Activated B cell treated with CpG ODN at 0.5 μM for 24 hours (primary cell): ENCODE measurements around the gene STX8. TPM values are rescaled to one million over a fixed set of nuclear protein-coding genes. Genes with fewer than 3 reads are reported as not detected.
A peak's percentile ranks its signal among the peaks of the same experiment; 100 is the strongest.

ENCODE experiments used
- ATAC-seq: fragments of 200-7000 bp; cut with Tn5 transposase; one replicate; pipeline ENCODE4 v1.10.0; 2021; ENCODE audit warnings: low read depth, mild to moderate bottlenecking, moderate library complexity
- CTCF ChIA-PET: fragments of 350-600 bp; sonication (Branson Sonifier 250); formaldehyde crosslinking; loops from one replicate; lab custom pipeline; 2021; ENCODE audit warnings: antibody characterized with exemption; lab: Charles Lee
- POLR2A ChIA-PET: fragments of 350-600 bp; sonication (Branson Sonifier 250); formaldehyde crosslinking; loops from one replicate; lab custom pipeline; 2021; ENCODE audit warnings: antibody characterized with exemption; lab: Charles Lee
- DNase-seq: peaks from one replicate; pipeline ENCODE4 v3.0.0; 2022
- H3K27ac Mint-ChIP-seq: one replicate; pipeline ENCODE4 v1.8.0; 2020; ENCODE audit warnings: mixed read lengths
- H3K27me3 Mint-ChIP-seq: one replicate; pipeline ENCODE4 v1.8.0; 2021; ENCODE audit warnings: mixed read lengths
- H3K36me3 Mint-ChIP-seq: one replicate; pipeline ENCODE4 v1.8.0; 2021; ENCODE audit warnings: low read depth, mixed read lengths
- H3K4me1 Mint-ChIP-seq: one replicate; pipeline ENCODE4 v1.8.0; 2021; ENCODE audit warnings: mixed read lengths
- H3K4me3 Mint-ChIP-seq: one replicate; pipeline ENCODE4 v1.8.0; 2020; ENCODE audit warnings: mild to moderate bottlenecking, mixed read lengths
- H3K9me3 Mint-ChIP-seq: one replicate; pipeline ENCODE4 v1.8.0; 2020; ENCODE audit warnings: mixed read lengths
- intact Hi-C: fragments of 100-400 bp; cut with micrococcal nuclease; formaldehyde crosslinking; loops from one replicate; pipeline ENCODE4 v1.15.1; 2024
- total RNA-seq: library from RNA; stranded (reverse); gene quantifications from 2 replicates; pipeline ENCODE4 v1.2.3, GENCODE V29; 2022
- TF ChIP-seq, protein P1 (sequence below): fragments of 200-600 bp; IDR thresholded peaks from one replicate; pipeline ENCODE4 v1.8.0; 2022; ENCODE audit warnings: antibody characterized with exemption, mild to moderate bottlenecking

STX8 gene
- total RNA-seq, 1 donor from 2014 or later, result 66.9 TPM

DNA sequence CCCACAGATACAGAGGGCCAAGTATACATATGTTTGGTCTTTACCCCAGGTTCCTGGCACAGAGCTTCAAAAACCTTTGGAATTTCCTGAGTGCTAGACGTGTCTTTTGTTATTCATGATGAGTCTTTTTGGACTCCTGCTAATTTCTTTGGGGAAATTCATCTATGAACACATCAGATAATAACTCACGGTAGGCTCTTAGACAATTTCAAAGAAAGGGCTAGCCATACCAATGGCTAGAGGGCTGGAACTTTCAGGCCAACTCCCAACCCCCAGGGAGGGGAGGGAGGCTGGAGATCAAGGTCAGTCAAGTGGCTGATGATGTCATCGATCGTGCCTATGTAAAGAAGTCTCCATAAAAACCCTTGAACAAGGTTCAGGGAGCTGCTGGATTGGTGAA, 101.9 kb downstream of the STX8 start:
- peaks cover 10% of the 10 kb centered on the region for H3K4me1 Mint-ChIP-seq
- no peak for DNase-seq
- TF ChIP-seq, protein P1, sequence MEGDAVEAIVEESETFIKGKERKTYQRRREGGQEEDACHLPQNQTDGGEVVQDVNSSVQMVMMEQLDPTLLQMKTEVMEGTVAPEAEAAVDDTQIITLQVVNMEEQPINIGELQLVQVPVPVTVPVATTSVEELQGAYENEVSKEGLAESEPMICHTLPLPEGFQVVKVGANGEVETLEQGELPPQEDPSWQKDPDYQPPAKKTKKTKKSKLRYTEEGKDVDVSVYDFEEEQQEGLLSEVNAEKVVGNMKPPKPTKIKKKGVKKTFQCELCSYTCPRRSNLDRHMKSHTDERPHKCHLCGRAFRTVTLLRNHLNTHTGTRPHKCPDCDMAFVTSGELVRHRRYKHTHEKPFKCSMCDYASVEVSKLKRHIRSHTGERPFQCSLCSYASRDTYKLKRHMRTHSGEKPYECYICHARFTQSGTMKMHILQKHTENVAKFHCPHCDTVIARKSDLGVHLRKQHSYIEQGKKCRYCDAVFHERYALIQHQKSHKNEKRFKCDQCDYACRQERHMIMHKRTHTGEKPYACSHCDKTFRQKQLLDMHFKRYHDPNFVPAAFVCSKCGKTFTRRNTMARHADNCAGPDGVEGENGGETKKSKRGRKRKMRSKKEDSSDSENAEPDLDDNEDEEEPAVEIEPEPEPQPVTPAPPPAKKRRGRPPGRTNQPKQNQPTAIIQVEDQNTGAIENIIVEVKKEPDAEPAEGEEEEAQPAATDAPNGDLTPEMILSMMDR, result no peak
- CTCF ChIA-PET, result no interaction called here
- H3K27me3 Mint-ChIP-seq, result no peaks in the 10 kb centered on the region
- no peak for ATAC-seq
- intact Hi-C loops, result no loop called here
- H3K36me3 Mint-ChIP-seq, result peaks cover 14% of the 10 kb centered on the region
- no peak overlapping the region for H3K4me3 Mint-ChIP-seq
- H3K9me3 Mint-ChIP-seq, result no peaks in the 10 kb centered on the region
- POLR2A ChIA-PET, result no interaction called here
- H3K27ac Mint-ChIP-seq, result no peak overlapping the region

DNA sequence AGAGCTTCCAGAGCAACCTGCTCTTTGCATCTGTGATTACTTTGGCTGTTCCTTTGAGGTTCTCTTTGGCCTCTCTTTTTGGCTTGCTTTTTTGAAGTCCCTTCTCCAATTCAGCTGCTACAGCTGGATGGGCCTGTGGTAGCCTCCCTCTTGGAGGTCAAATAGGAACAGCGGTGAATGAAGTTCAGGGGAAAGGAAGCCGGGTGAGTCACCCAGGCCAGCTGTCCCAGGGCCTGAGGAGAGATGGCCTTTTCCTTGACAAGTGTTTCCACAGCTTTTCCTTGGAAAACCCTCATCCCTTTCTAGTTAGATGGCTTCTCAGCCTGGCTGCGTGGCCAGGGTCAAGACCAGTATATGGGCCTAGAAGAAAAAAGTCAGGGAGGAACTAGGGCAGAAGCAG, 103.1 kb downstream of the STX8 start:
- TF ChIP-seq, protein P1, result no peak
- no peak overlapping the region for H3K4me3 Mint-ChIP-seq
- ATAC-seq, result no peak
- no peak for DNase-seq
- ChIA-PET CTCF (no interaction called here), POLR2A (no interaction called here)
- no peak overlapping the region for H3K27ac Mint-ChIP-seq
- peaks cover 10% of the 10 kb centered on the region for H3K4me1 Mint-ChIP-seq
- no peaks in the 10 kb centered on the region for H3K27me3 Mint-ChIP-seq
- H3K9me3 Mint-ChIP-seq, result no peaks in the 10 kb centered on the region
- H3K36me3 Mint-ChIP-seq, result peaks cover 12% of the 10 kb centered on the region
- intact Hi-C loops, result no loop called here

DNA sequence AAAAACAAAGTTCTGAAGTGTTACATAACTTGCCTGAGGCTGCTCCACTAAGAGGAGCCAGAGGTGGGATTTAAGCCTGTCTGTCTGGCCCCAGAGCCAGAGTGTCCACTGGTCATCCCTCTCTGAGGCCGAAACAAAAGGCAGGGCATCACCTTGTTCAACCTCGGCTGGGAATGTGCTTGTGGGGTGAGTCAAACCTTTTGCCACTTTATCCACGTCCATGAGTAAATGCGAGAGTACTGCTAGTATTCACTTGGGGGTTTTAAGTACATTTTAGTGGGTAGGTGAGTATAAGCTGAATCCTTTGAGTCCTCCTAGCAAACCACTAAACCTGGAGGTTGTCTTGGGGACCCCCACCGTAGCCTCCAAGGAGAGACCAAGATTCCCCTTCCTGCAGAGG, 103.5 kb downstream of the STX8 start:
- ATAC-seq (no peak), DNase-seq (no peak)
- H3K36me3 Mint-ChIP-seq, result peaks cover 12% of the 10 kb centered on the region
- ChIA-PET CTCF (no interaction called here), POLR2A (no interaction called here)
- intact Hi-C loops, result no loop called here
- H3K27me3 Mint-ChIP-seq, result no peaks in the 10 kb centered on the region
- TF ChIP-seq, protein P1, result no peak
- H3K4me3 Mint-ChIP-seq, result no peak overlapping the region
- no peak overlapping the region for H3K27ac Mint-ChIP-seq
- H3K4me1 Mint-ChIP-seq, result peaks cover 10% of the 10 kb centered on the region
- H3K9me3 Mint-ChIP-seq, result no peaks in the 10 kb centered on the region

DNA sequence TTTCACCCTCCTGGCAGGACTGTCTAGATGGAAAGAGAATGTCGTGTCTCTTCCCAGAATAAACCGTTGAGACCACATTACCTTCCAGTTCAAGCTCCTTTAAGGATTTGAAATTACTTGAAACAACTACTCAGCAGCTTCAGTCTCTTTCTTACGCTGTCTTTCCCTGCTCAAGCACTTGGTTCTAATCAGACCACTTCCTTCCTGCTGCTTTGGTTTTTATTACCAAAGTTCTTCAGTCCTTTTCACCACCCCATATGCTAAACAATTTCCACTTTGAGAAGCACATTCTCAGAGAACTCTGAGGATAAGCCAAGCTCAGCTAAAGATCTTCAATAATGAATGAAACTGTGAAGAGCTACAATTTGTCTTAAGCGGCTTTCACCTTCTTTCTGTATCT, 105.4 kb downstream of the STX8 start:
- TF ChIP-seq, protein P1, result no peak
- Mint-ChIP-seq H3K4me1 (peaks cover 10% of the 10 kb centered on the region), H3K27me3 (no peaks in the 10 kb centered on the region), H3K9me3 (no peaks in the 10 kb centered on the region), H3K36me3 (peaks cover 9% of the 10 kb centered on the region), H3K27ac (peak overlapping the region; percentile 9), H3K4me3 (no peak overlapping the region)
- ATAC-seq, result no peak
- no peak for DNase-seq
- CTCF ChIA-PET, result no interaction called here
- POLR2A ChIA-PET, result no interaction called here
- intact Hi-C loops, result no loop called here

DNA sequence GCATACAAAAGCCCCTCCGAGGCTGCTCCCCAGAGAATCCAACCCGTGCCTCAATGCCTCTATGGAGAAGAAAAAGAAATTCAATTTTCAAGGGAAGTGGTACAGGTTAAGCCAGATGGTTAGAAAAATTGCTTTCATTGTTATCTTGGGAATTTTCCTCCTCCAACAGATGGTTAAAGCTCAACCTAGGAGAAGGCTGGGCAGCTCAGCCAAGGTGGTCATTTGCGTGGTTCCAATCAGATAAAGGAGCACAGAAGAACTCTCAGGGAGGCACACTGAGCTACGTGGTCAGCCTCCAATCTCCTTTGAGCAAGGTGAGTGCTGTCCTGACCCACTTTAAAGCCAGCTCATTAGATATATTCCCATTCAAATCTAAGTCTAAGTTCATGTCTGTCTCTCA, 106.7 kb downstream of the STX8 start:
- peaks cover 14% of the 10 kb centered on the region for H3K4me1 Mint-ChIP-seq
- no peak overlapping the region for H3K27ac Mint-ChIP-seq
- DNase-seq (no peak), ATAC-seq (no peak)
- intact Hi-C loops, result no loop called here
- TF ChIP-seq, protein P1, result no peak
- peaks cover 6% of the 10 kb centered on the region for H3K36me3 Mint-ChIP-seq
- no peaks in the 10 kb centered on the region for H3K27me3 Mint-ChIP-seq
- ChIA-PET POLR2A (no interaction called here), CTCF (no interaction called here)
- H3K4me3 Mint-ChIP-seq, result no peak overlapping the region
- no peaks in the 10 kb centered on the region for H3K9me3 Mint-ChIP-seq
